Cardiac muscle cell (in vitro differentiated cells and primary cell): ENCODE measurements around the gene ANXA1. TPM values are rescaled to one million over a fixed set of nuclear protein-coding genes. Genes with fewer than 3 reads are reported as not detected.

ENCODE experiments used
- DNase-seq, 2 donors: peaks; one replicate each; pipeline versions ENCODE4 v3.0.0 to v3.0.0-alpha.2; 2010 to 2017; ENCODE audit warnings: low read depth in 1 of 2, low spot score in 1 of 2
- H3K27ac ChIP-seq: fragments of 200-600 bp; sonication (generic); 2 replicates; pipeline ENCODE4 v1.5.1; 2016
- H3K27me3 ChIP-seq: fragments of 200-600 bp; sonication (generic); 2 replicates; pipeline ENCODE4 v1.6.0; 2016; ENCODE audit warnings: control low read depth
- H3K36me3 ChIP-seq: fragments of 200-600 bp; sonication (generic); 2 replicates; pipeline ENCODE4 v1.5.1; 2016; ENCODE audit warnings: control low read depth
- H3K4me1 ChIP-seq: fragments of 200-600 bp; sonication (generic); 2 replicates; pipeline ENCODE4 v1.8.1; 2017; ENCODE audit warnings: low read depth, mild to moderate bottlenecking, mixed run types
- H3K4me3 ChIP-seq: fragments of 200-600 bp; sonication (generic); 2 replicates; pipeline ENCODE4 v1.5.1; 2016; ENCODE audit warnings: mild to moderate bottlenecking
- H3K9me3 ChIP-seq: fragments of 200-600 bp; sonication (generic); 2 replicates; pipeline ENCODE4 v1.5.1; 2017; ENCODE audit warnings: low read depth, mild to moderate bottlenecking, control low read depth
- polyA plus RNA-seq: library from polyadenylated mRNA; unstranded; fragments of >200 nt; fragmentation: Nextera tagmentation; extraction: Ambion mirVana; gene quantifications from 2 replicates; pipeline ENCODE4 v1.2.1, GENCODE V29; 2016
- total RNA-seq: library from RNA; depleted of rRNA; stranded (reverse); fragments of >200 nt; gene quantifications from 2 replicates; pipeline ENCODE4 v1.2.3, GENCODE V29; 2016
- TF ChIP-seq, protein P1 (sequence below): IDR thresholded peaks from 2 replicates; pipeline ENCODE4 v1.5.1; 2012; ENCODE audit warnings: low read depth, mild to moderate bottlenecking, low read length

The ANXA1 gene
- total and polyA plus RNA-seq, 2 experiments from 2014 or later: 1.2 to 13.7 TPM

DNA sequence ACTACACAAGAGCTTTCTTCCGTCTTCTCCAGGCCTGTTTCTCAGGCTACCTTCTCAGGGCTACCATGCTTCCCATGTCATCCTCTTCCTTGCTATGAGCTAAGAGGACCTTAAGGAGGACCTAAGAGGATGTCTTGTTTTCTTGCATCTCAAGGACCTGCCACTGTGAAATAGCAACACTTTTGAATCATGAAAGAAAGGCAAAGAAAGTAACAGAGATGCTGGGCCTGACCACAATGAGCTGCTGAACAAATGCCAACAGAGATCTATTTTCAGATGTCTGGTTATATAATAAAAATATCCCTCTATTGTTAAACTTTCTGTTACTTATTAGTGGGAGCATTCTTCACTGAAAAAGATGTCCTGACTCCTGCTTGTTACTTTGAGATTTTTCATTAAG is 36.7 kb upstream of the ANXA1 start:
- DNase-seq: no peak
- H3K27me3 ChIP-seq: no peaks in the 10 kb centered on the region
- TF ChIP-seq, protein P1, sequence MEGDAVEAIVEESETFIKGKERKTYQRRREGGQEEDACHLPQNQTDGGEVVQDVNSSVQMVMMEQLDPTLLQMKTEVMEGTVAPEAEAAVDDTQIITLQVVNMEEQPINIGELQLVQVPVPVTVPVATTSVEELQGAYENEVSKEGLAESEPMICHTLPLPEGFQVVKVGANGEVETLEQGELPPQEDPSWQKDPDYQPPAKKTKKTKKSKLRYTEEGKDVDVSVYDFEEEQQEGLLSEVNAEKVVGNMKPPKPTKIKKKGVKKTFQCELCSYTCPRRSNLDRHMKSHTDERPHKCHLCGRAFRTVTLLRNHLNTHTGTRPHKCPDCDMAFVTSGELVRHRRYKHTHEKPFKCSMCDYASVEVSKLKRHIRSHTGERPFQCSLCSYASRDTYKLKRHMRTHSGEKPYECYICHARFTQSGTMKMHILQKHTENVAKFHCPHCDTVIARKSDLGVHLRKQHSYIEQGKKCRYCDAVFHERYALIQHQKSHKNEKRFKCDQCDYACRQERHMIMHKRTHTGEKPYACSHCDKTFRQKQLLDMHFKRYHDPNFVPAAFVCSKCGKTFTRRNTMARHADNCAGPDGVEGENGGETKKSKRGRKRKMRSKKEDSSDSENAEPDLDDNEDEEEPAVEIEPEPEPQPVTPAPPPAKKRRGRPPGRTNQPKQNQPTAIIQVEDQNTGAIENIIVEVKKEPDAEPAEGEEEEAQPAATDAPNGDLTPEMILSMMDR: no peak
- H3K36me3 ChIP-seq: no peaks in the 10 kb centered on the region
- H3K4me1 ChIP-seq: no peaks in the 10 kb centered on the region
- H3K27ac ChIP-seq: no peak overlapping the region
- H3K4me3 ChIP-seq: no peak overlapping the region
- H3K9me3 ChIP-seq: no peaks in the 10 kb centered on the region

DNA sequence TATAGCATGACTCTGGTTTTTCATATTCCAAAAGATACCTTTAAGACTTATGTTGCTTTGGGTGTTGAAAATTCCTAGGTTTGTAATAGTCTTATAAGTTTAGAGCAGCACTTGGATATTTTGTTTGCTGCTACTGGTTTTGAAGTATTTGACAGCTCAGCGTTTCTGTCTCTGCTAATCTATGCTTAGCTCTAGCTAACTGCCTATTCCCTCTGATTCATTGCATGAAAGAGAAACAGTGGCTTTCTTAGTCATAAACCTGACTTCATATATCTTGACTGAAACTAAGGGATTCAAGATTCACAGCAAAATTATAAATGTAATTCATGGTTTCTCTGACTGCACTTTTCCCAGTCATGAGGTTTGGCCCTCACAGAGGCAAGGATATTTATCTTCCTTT is 35.6 kb upstream of the ANXA1 start:
- no peaks in the 10 kb centered on the region for H3K36me3 ChIP-seq
- no peaks in the 10 kb centered on the region for H3K4me1 ChIP-seq
- no peak overlapping the region for H3K4me3 ChIP-seq
- H3K27ac ChIP-seq: no peak overlapping the region
- peak in 1 of 2 donors; percentile 52 for DNase-seq
- no peaks in the 10 kb centered on the region for H3K9me3 ChIP-seq
- no peaks in the 10 kb centered on the region for H3K27me3 ChIP-seq
- TF ChIP-seq, protein P1: no peak

DNA sequence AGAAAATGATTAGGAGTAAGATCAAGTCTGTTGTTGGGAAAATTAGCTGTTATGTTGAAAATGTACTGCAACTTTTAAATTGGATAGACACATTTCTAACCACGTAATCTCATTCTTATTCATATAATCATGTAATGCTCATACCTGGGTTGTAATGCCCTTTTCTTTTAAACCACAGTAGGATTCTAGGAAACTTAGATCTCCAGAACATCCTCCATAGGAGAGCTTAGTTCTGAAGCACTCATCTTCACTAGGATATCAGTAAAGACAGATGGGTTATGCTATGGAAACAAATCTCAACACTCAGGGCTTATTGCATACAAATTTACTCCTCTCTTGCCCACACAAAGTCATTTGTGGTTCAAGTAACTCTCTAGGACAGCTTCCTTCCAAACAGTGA is 34.8 kb upstream of the ANXA1 start:
- no peaks in the 10 kb centered on the region for H3K27me3 ChIP-seq

DNA sequence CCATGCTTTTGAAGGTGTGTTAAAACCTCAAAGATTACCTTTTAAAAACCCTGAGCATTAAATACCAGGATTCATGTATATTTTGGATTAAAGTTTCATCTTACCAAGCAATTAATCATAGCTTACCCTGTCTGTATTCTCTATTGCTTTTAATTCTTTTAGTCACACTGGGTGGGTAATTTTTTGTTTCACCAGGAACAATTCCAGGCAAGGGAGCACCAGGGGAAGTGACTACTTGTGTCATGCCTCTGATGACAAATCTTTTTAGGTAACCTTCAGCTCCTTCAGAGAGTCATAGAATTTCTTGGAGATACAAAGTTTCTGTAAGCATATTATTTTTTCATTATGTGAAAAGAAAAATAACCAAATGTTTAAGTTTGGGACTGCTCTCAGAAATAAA is 33.4 kb upstream of the ANXA1 start:
- no peak overlapping the region for H3K27ac ChIP-seq

More for the DNA sequence above, 34.8 kb upstream of the ANXA1 start:
- H3K4me1 ChIP-seq: no peaks in the 10 kb centered on the region
- TF ChIP-seq, protein P1: no peak
- H3K4me3 ChIP-seq: no peak overlapping the region
- no peak for DNase-seq
- no peaks in the 10 kb centered on the region for H3K36me3 ChIP-seq
- no peaks in the 10 kb centered on the region for H3K9me3 ChIP-seq
- no peak overlapping the region for H3K27ac ChIP-seq

DNA sequence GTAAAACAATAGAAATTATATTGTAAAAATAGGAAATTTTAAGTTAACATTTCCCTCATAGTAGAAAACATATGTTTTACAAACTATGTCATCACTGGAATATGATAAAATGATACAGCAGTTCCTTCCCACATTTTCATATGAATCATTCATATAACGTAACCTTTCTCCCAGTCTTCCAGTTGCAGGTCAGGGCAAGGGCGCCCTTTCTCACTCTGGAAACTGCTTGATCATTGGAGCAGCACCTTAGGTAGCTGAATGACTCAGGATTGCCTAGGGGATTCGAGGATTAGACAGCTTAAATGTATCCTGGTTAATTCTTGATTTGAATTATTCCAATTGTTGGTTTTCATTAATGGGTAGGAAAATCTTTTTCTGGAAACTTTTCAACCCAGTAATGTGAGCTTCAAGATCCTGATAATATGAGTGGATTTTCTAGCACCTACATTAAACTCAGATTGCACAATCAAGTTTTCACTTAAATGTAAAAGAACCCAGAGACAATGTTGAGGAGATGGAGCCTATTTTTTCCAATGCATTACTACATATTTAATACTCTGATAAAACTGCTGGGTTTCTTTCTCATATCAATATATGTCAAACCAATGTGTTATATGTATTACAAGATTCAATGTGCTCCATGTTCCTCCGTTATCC is 32.6 kb upstream of the ANXA1 start:
- H3K36me3 ChIP-seq: no peaks in the 10 kb centered on the region
- H3K27ac ChIP-seq: no peak overlapping the region
- TF ChIP-seq, protein P1: no peak
- no peaks in the 10 kb centered on the region for H3K4me1 ChIP-seq
- no peaks in the 10 kb centered on the region for H3K27me3 ChIP-seq
- peak in 1 of 2 donors; percentile 73 for DNase-seq
- H3K4me3 ChIP-seq: no peak overlapping the region
- H3K9me3 ChIP-seq: no peaks in the 10 kb centered on the region

More for the DNA sequence above, 33.4 kb upstream of the ANXA1 start:
- H3K36me3 ChIP-seq: no peaks in the 10 kb centered on the region
- H3K9me3 ChIP-seq: no peaks in the 10 kb centered on the region
- H3K27me3 ChIP-seq: no peaks in the 10 kb centered on the region
- no peak overlapping the region for H3K4me3 ChIP-seq
- DNase-seq: no peak
- no peaks in the 10 kb centered on the region for H3K4me1 ChIP-seq
- TF ChIP-seq, protein P1: no peak
